Skeletal muscle tissue (tissue), 4 donors: Measurements from ENCODE around the gene RAB5IF. TPM values are rescaled to one million over a fixed set of nuclear protein-coding genes. Genes with fewer than 3 reads are reported as not detected.
"Not testable (repeated sequence)": the region's sequence is repeated elsewhere in the genome, so short reads cannot be mapped to it uniquely, and the experiment has no call there.

Source experiments
- H3K27ac ChIP-seq: one replicate; pipeline ENCODE4 v1.7.0; 2013; ENCODE audit warnings: mild to moderate bottlenecking, low read depth, low read length, inconsistent platforms
- H3K27me3 ChIP-seq, 3 donors: one replicate each; pipeline ENCODE4 v1.7.0; 2013; ENCODE audit warnings: low read length in 3 of 3; ENCODE audit not compliant: control insufficient read depth in 3 of 3, insufficient read depth in 3 of 3
- H3K36me3 ChIP-seq, 3 donors: one replicate each; pipeline ENCODE4 v1.7.0; 2013; ENCODE audit warnings: low read length in 3 of 3; ENCODE audit not compliant: control insufficient read depth in 3 of 3, insufficient read depth in 3 of 3
- H3K4me1 ChIP-seq, 3 donors: one replicate each; pipeline ENCODE4 v1.7.0; 2013; ENCODE audit warnings: low read length in 3 of 3, mild to moderate bottlenecking in 3 of 3; ENCODE audit not compliant: control insufficient read depth in 3 of 3, insufficient read depth in 3 of 3
- H3K4me3 ChIP-seq, 3 donors: one replicate each; pipeline ENCODE4 v1.7.0; 2013; ENCODE audit warnings: low read length in 3 of 3
- H3K9ac ChIP-seq, 3 donors: one replicate each; pipeline ENCODE4 v1.7.0; 2013; ENCODE audit warnings: low read length in 3 of 3, mild to moderate bottlenecking in 3 of 3, moderate library complexity in 2 of 3, low read depth in 1 of 3
- H3K9me3 ChIP-seq, 3 donors: one replicate each; pipeline ENCODE4 v1.7.0; 2013; ENCODE audit warnings: low read length in 3 of 3; ENCODE audit not compliant: control insufficient read depth in 3 of 3
- total RNA-seq: library from RNA; depleted of rRNA; stranded (reverse); fragments of >200 nt; gene quantifications from one replicate; pipeline ENCODE4 v1.2.3, GENCODE V29; 2014
- donor health status: Osteomylitis.

Gene RAB5IF
- total RNA-seq, result 47.5 TPM

- peak within 1 kb of the TSS; percentile 84 to 93 (median 92) for H3K4me3 ChIP-seq
- H3K9me3 ChIP-seq, result no peaks in the 10 kb centered on the region
- H3K36me3 ChIP-seq, result peaks cover 18 to 23% (median 22%) of the 10 kb centered on the region in 3 donors
- peak within 1 kb of the TSS; percentile 81 to 96 (median 96) for H3K9ac ChIP-seq
- no peaks in the 10 kb centered on the region for H3K27me3 ChIP-seq
- H3K4me1 ChIP-seq, result peaks cover 18 to 22% (median 21%) of the 10 kb centered on the region in 3 donors
- H3K27ac ChIP-seq, result peak within 1 kb of the TSS; percentile 93
These were observed at the start of gene RAB5IF for GRCh38 chr20:36605399-36606157. Gene RAB5IF (plus strand): TSS chr20:36605779. CDS start chr20:36605952, 173 bp downstream.

- Histone ChIP-seq H3K9me3 (peaks cover 0 to 3% (median 2%) of the 10 kb centered on the region in 3 donors), H3K27ac (no peak overlapping the region), H3K4me1 (no peaks in the 10 kb centered on the region), H3K9ac (no peak overlapping the region), H3K4me3 (no peak overlapping the region), H3K27me3 (no peaks in the 10 kb centered on the region), H3K36me3 (no peaks in the 10 kb centered on the region)
These were observed 42.9 kb upstream of the RAB5IF start for GRCh38 chr20:36562724-36563123.

GRCh38 chr20:36563374-36563773, 42.2 kb upstream of the RAB5IF start:
- Histone ChIP-seq H3K4me1 (no peaks in the 10 kb centered on the region), H3K9me3 (peaks cover 0 to 3% (median 2%) of the 10 kb centered on the region in 3 donors), H3K27ac (no peak overlapping the region), H3K4me3 (no peak overlapping the region), H3K9ac (no peak overlapping the region), H3K27me3 (no peaks in the 10 kb centered on the region), H3K36me3 (no peaks in the 10 kb centered on the region)

GRCh38 chr20:36564078-36564725, 41.4 kb upstream of the RAB5IF start:
- H3K9me3 ChIP-seq, H3K9ac ChIP-seq: not testable (repeated sequence)

GRCh38 chr20:36564726-36565121, 40.9 kb upstream of the RAB5IF start:
- not testable (repeated sequence) for H3K27me3 ChIP-seq, H3K9me3 ChIP-seq, H3K27ac ChIP-seq, H3K4me3 ChIP-seq, H3K9ac ChIP-seq, H3K4me1 ChIP-seq, H3K36me3 ChIP-seq

More at GRCh38 chr20:36564078-36564725, 41.4 kb upstream of the RAB5IF start:
- not testable (repeated sequence) for H3K4me1 ChIP-seq, H3K27ac ChIP-seq, H3K4me3 ChIP-seq, H3K36me3 ChIP-seq, H3K27me3 ChIP-seq

GRCh38 chr20:36565520-36565919, 40.1 kb upstream of the RAB5IF start:
- H3K36me3 ChIP-seq, result no peaks in the 10 kb centered on the region
- no peaks in the 10 kb centered on the region for H3K27me3 ChIP-seq
- no peak overlapping the region for H3K4me3 ChIP-seq
- H3K9ac ChIP-seq, result no peak overlapping the region
- H3K27ac ChIP-seq, result no peak overlapping the region
- peaks cover 0 to 3% (median 2%) of the 10 kb centered on the region in 3 donors for H3K9me3 ChIP-seq
- no peaks in the 10 kb centered on the region for H3K4me1 ChIP-seq

GRCh38 chr20:36569847-36570429, 35.6 kb upstream of the RAB5IF start:
- Histone ChIP-seq H3K9me3 (peaks cover 0 to 3% (median 2%) of the 10 kb centered on the region in 3 donors), H3K9ac (no peak overlapping the region), H3K4me1 (peaks cover 4 to 10% (median 8%) of the 10 kb centered on the region in 3 donors), H3K27ac (no peak overlapping the region), H3K4me3 (no peak overlapping the region), H3K27me3 (peaks cover 0 to under 1% (median 0%) of the 10 kb centered on the region in 3 donors), H3K36me3 (no peaks in the 10 kb centered on the region)

GRCh38 chr20:36571564-36572504, 33.7 kb upstream of the RAB5IF start:
- H3K4me3 ChIP-seq, result no peak overlapping the region
- peaks cover 10 to 17% (median 13%) of the 10 kb centered on the region in 3 donors for H3K4me1 ChIP-seq
- no peaks in the 10 kb centered on the region for H3K9me3 ChIP-seq
- peaks cover 0 to 10% (median 10%) of the 10 kb centered on the region in 3 donors for H3K27me3 ChIP-seq
- H3K9ac ChIP-seq, result no peak overlapping the region
- peak overlapping the region; percentile 77 for H3K27ac ChIP-seq
- H3K36me3 ChIP-seq, result no peaks in the 10 kb centered on the region

- no peaks in the 10 kb centered on the region for H3K36me3 ChIP-seq
These were observed 32.9 kb upstream of the RAB5IF start for GRCh38 chr20:36572701-36573102.

More at GRCh38 chr20:36572701-36573102, 32.9 kb upstream of the RAB5IF start:
- Histone ChIP-seq H3K4me3 (peak overlapping the region; percentile 62 to 69 (median 68)), H3K27ac (peak overlapping the region; percentile 77), H3K4me1 (peaks cover 10 to 17% (median 13%) of the 10 kb centered on the region in 3 donors), H3K9ac (peak overlapping the region in 2 of 3 donors; percentile 68 to 70), H3K9me3 (no peaks in the 10 kb centered on the region), H3K27me3 (peaks cover 0 to 11% (median 10%) of the 10 kb centered on the region in 3 donors)
